HCT116 (cell line): ENCODE data around the gene SHISA8. TPM values are rescaled to one million over a fixed set of nuclear protein-coding genes. Genes with fewer than 3 reads are reported as not detected.

ENCODE experiments used
- ATAC-seq: fragments of 200-7000 bp; cut with Tn5 transposase; 2 replicates; pipeline ENCODE4 v1.9.1; 2020; ENCODE audit warnings: mild to moderate bottlenecking, moderate library complexity
- BruUV-seq: library from RNA; stranded (reverse); fragments of 400-500 nt; replicated peaks from 2 replicates; lab custom pipeline; 2021; lab: Mats Ljungman, UMichigan
- CTCF ChIA-PET: fragments of 300-600 bp; sonication (Branson Sonifier 250); formaldehyde crosslinking; loops from one replicate; lab custom pipeline; 2021; ENCODE audit warnings: antibody characterized with exemption; lab: Charles Lee
- POLR2A ChIA-PET: fragments of 300-600, 350-600 bp; sonication (Branson Sonifier 250); formaldehyde crosslinking; loops from one replicate; lab custom pipeline; 2021; ENCODE audit warnings: antibody characterized with exemption; lab: Charles Lee
- RAD21 ChIA-PET, 2 experiments: fragments of 300-600 bp; sonication (Branson Sonifier 250); formaldehyde crosslinking; loops; one replicate each; lab custom pipeline; 2023; ENCODE audit warnings: low total read pairs in 2 of 2; ENCODE audit not compliant: uncharacterized antibody in 2 of 2, unreplicated experiment in 2 of 2, low non-redundant PET in 1 of 2; lab: Charles Lee
- DNase-seq: peaks from one replicate; pipeline ENCODE4 v3.0.0-alpha.2; 2010; ENCODE audit warnings: low read depth, low spot score
- H2AFZ ChIP-seq: fragments of 200-600 bp; shearing (Covaris generic), sonication (generic); 2 replicates; pipeline ENCODE4 v1.6.1; 2017; ENCODE audit warnings: low read depth, mixed run types, mixed read lengths, antibody characterized with exemption, low read length; ENCODE audit not compliant: poor library complexity, severe bottlenecking
- H3K27ac ChIP-seq: 2 replicates; pipeline ENCODE4 v1.5.1; 2012; ENCODE audit warnings: low read depth, low read length
- H3K27me3 ChIP-seq: fragments of 200-600 bp; sonication (generic); 2 replicates; pipeline ENCODE4 v1.6.1; 2016; ENCODE audit warnings: mixed run types, low read length, mixed read lengths; ENCODE audit not compliant: insufficient read depth
- H3K36me3 ChIP-seq, 2 experiments: fragments of 200-500 bp in 1 of 2; fragments of 200-600 bp in 1 of 2; sonication (Bioruptor generic) in 1 of 2; sonication (generic) in 1 of 2; 2 replicates each; pipeline versions ENCODE4 v1.5.1 to v1.6.1; 2014 to 2016; ENCODE audit warnings: low read length in 2 of 2, inconsistent platforms in 1 of 2, mixed read lengths in 1 of 2, mixed run types in 1 of 2; ENCODE audit not compliant: insufficient read depth in 2 of 2, control insufficient read depth in 1 of 2
- H3K4me1 ChIP-seq, 2 experiments: fragments of 200-600 bp in 1 of 2; sonication (generic) in 1 of 2; 2 replicates each; pipeline versions ENCODE4 v1.5.1 to v1.6.1; 2012 to 2017; ENCODE audit warnings: low read length in 2 of 2, inconsistent platforms in 1 of 2, mild to moderate bottlenecking in 1 of 2, mixed read lengths in 1 of 2, mixed run types in 1 of 2, moderate library complexity in 1 of 2; ENCODE audit not compliant: insufficient read depth in 2 of 2, control insufficient read depth in 1 of 2
- H3K4me2 ChIP-seq: fragments of 200-600 bp; sonication (generic); 2 replicates; pipeline ENCODE4 v1.6.1; 2017; ENCODE audit warnings: mixed run types, low read length, mixed read lengths
- H3K4me3 ChIP-seq, 2 experiments: fragments of 200-600 bp in 1 of 2; sonication (generic) in 1 of 2; replicated peaks in 1 of 2; 2 replicates each; pipeline ENCODE4 v1.5.1; 2011 to 2016; ENCODE audit warnings: low read length in 2 of 2, control low read depth in 1 of 2, low read depth in 1 of 2, mild to moderate bottlenecking in 1 of 2, mixed read lengths in 1 of 2, mixed run types in 1 of 2
- H3K79me2 ChIP-seq: fragments of 200-600 bp; sonication (generic); 2 replicates; pipeline ENCODE4 v1.6.1; 2017; ENCODE audit warnings: mild to moderate bottlenecking, mixed run types, low read length, moderate library complexity, mixed read lengths; ENCODE audit not compliant: insufficient read depth
- H3K9ac ChIP-seq: fragments of 200-600 bp; sonication (generic); 2 replicates; pipeline ENCODE4 v1.6.1; 2016; ENCODE audit warnings: low read length, mixed read lengths
- H3K9me2 ChIP-seq: fragments of 200-600 bp; sonication (generic), shearing (Covaris generic); 2 replicates; pipeline ENCODE4 v1.6.1; 2017; ENCODE audit warnings: mixed run types, mild to moderate bottlenecking, moderate library complexity; ENCODE audit not compliant: insufficient read depth
- H3K9me3 ChIP-seq, 2 experiments: fragments of 200-500 bp in 1 of 2; fragments of 200-600 bp in 1 of 2; sonication (Bioruptor generic) in 1 of 2; sonication (generic) in 1 of 2; 2 replicates each; pipeline ENCODE4 v1.6.1; 2014 to 2017; ENCODE audit warnings: low read length in 2 of 2, mixed read lengths in 2 of 2, inconsistent platforms in 1 of 2, low read depth in 1 of 2, mild to moderate bottlenecking in 1 of 2, mixed run types in 1 of 2, moderate library complexity in 1 of 2; ENCODE audit not compliant: control insufficient read depth in 1 of 2, insufficient read depth in 1 of 2
- H4K20me1 ChIP-seq: fragments of 200-600 bp; sonication (generic), shearing (Covaris generic); 2 replicates; pipeline ENCODE4 v1.6.1; 2017; ENCODE audit warnings: mixed run types, mild to moderate bottlenecking, moderate library complexity; ENCODE audit not compliant: insufficient read depth
- CEBPB ChIP-seq: IDR thresholded peaks from 2 replicates; pipeline ENCODE4 v1.6.1; 2012; ENCODE audit warnings: low read depth
- EZH2 ChIP-seq: fragments of 200-600 bp; sonication (generic); IDR thresholded peaks from 2 replicates; pipeline ENCODE4 v1.6.1; 2017; ENCODE audit warnings: antibody characterized with exemption, mixed run types
- FOSL1 ChIP-seq: IDR thresholded peaks from 2 replicates; pipeline ENCODE4 v1.6.1; 2012; ENCODE audit warnings: low read depth
- POLR2A ChIP-seq: IDR thresholded peaks from 2 replicates; pipeline ENCODE4 v1.7.0; 2011; ENCODE audit warnings: borderline replicate concordance; ENCODE audit not compliant: insufficient read depth, insufficient read length; ENCODE audit errors: extremely low read depth
- SP1 ChIP-seq: IDR thresholded peaks from 2 replicates; pipeline ENCODE4 v1.6.1; 2012; ENCODE audit warnings: low read depth
- SRF ChIP-seq: IDR thresholded peaks from 2 replicates; pipeline ENCODE4 v1.6.1; 2012; ENCODE audit warnings: low read depth
- TCF7L2 ChIP-seq: IDR thresholded peaks from 2 replicates; pipeline ENCODE4 v1.7.0; 2011; ENCODE audit warnings: borderline replicate concordance, inconsistent platforms; ENCODE audit not compliant: insufficient read depth, insufficient read length; ENCODE audit errors: extremely low read depth
- ZBTB33 ChIP-seq: IDR thresholded peaks from 2 replicates; pipeline ENCODE4 v1.6.1; 2011; ENCODE audit warnings: mild to moderate bottlenecking, low read length, moderate library complexity; ENCODE audit not compliant: insufficient replicate concordance; ENCODE audit errors: extremely low read depth
- intact Hi-C: fragments of 100-400 bp; cut with micrococcal nuclease; formaldehyde crosslinking; loops from 2 replicates; pipeline ENCODE4 v1.10.0; 2022
- total RNA-seq: library from RNA; stranded (reverse); gene quantifications from one replicate; pipeline ENCODE4 v1.2.1, GENCODE V29; 2021; ENCODE audit not compliant: unreplicated experiment

Gene SHISA8
- total RNA-seq, 1 experiment from 2014 or later: 13.9 TPM

DNA sequence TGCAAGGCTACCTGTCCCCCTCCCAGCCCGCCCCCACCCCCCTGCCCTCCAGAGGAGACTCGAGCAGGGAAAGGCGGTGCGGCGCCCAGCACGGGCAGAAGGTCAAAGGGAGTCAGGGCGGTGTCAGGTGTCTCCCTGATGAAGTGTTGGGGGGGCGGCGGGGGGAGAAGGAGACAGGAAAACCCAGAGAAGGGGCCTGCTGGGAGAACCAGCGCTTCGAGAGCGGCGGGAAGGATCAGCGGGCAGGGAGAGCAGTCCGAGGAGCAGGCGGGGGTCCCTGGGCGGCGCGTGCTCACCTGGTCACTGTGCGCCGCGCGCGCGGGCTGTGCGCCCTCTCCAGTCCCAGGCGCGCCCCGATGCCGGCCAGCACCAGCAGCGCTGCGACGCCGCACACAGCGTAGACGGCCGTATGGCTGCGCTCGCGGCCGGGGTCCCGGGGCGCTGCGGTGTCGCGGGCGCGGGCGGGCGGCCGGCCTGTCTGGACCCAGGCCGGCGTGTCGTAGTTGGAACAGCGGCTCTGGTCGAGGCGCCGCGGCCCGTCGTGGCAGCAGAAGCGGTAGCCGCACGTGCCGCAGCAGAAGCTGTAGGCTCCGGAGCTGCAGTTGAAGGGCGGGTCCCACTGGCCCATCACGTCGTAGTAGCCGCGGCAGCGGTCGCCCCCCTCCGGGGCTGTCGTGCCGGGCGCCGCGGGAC, 886 bp downstream of the SHISA8 start (continued):
- TF ChIP-seq ZBTB33 (no peak), SP1 (no peak), EZH2 (no peak), CEBPB (no peak), SRF (no peak), POLR2A (no peak)

DNA sequence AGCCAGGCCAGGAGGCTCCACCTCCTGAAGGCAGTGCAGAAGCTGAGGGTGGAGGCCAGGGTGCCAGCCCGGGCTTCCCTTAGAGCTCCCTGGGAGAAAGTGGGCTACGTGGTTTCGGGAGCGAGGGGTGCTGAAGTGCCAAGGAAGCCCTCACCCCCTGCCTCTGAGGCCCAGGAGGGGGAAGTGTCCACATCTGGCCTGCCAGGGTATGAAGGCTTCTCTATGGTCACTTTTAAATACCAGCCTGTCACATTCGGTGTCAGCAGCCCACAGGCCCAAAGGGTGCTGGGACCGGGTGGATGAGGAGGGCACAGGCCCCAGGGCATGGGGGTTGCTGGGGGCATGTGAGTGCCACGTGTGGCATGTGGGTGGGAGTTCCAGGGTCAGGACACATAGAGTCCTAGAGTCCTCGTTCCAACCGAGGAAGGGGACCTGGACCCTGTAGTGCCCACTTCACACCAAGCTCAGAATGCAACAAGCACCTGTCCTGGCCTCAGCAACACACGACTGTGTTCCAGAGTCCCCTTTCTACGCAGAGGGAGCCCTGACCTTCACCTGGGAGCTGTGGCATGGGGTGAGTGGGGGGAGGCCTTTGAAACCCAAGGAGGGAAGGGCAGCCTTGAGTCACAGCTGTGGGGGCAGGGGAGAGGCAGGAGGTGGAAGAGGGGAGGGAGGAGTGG, 1.7 kb downstream of the SHISA8 start:
- H3K9me2 ChIP-seq: no peaks in the 10 kb centered on the region
- H3K4me3 ChIP-seq: no peak overlapping the region
- no peaks in the 10 kb centered on the region for H3K9me3 ChIP-seq
- no peaks in the 10 kb centered on the region for H3K79me2 ChIP-seq
- no peaks in the 10 kb centered on the region for H4K20me1 ChIP-seq
- ChIA-PET RAD21 (no interaction called here), POLR2A (no interaction called here), CTCF (interaction anchor here (1.4 kb wide), 1 partner anchor 13 kb away, joined by 3 read pairs; no protein-coding TSS in a partner anchor)
- no peak overlapping the region for H2AFZ ChIP-seq
- no peak for DNase-seq
- H3K4me2 ChIP-seq: peak overlapping the region; percentile 42
- ATAC-seq: no peak
- BruUV-seq: TSS peak; percentile 66
- peak; percentile 30 for TF ChIP-seq TCF7L2
- TF ChIP-seq FOSL1: no peak
- H3K27me3 ChIP-seq: no peaks in the 10 kb centered on the region
- no peaks in the 10 kb centered on the region for H3K36me3 ChIP-seq
- H3K4me1 ChIP-seq: peaks cover 8 to 36% of the 10 kb centered on the region in 2 experiments
- H3K27ac ChIP-seq: no peak overlapping the region
- H3K9ac ChIP-seq: no peak overlapping the region
- intact Hi-C loops: no loop called here
